ENCODE results near the gene OLFML2B.

Gene OLFML2B

GRCh38 chr1:161973924-161974845, 49.5 kb downstream of the OLFML2B start:
- no peak for DNase-seq

GRCh38 chr1:161972828-161973227, 50.8 kb downstream of the OLFML2B start:
- DNase-seq = no peak

- DNase-seq = no peak
These were observed 53.0 kb downstream of the OLFML2B start for GRCh38 chr1:161970633-161971032.

GRCh38 chr1:161970036-161970435, 53.6 kb downstream of the OLFML2B start:
- no peak for DNase-seq

- DNase-seq = no peak
These were observed 57.6 kb downstream of the OLFML2B start for GRCh38 chr1:161966067-161966466.

GRCh38 chr1:161962091-161962887, 61.4 kb downstream of the OLFML2B start:
- no peak for DNase-seq

- DNase-seq = no peak
These were observed 65.2 kb downstream of the OLFML2B start for GRCh38 chr1:161958425-161958824.

- DNase-seq = no peak
These were observed 66.7 kb downstream of the OLFML2B start for GRCh38 chr1:161956930-161957329.

- no peak for DNase-seq
These were observed 67.6 kb downstream of the OLFML2B start for GRCh38 chr1:161956097-161956496.

GRCh38 chr1:161955606-161956005, 68.1 kb downstream of the OLFML2B start:
- DNase-seq = no peak

GRCh38 chr1:161954466-161954865, 69.2 kb downstream of the OLFML2B start:
- DNase-seq = no peak

GRCh38 chr1:161954050-161954449, 69.6 kb downstream of the OLFML2B start:
- DNase-seq = no peak

GRCh38 chr1:161953256-161953920, 70.3 kb downstream of the OLFML2B start:
- no peak for DNase-seq

- no peak for DNase-seq
These were observed 71.0 kb downstream of the OLFML2B start for GRCh38 chr1:161952607-161953172.

GRCh38 chr1:161951646-161952045, 72.0 kb downstream of the OLFML2B start:
- DNase-seq = no peak

- DNase-seq = no peak
These were observed 73.3 kb downstream of the OLFML2B start for GRCh38 chr1:161950377-161950776.

GRCh38 chr1:161949548-161949947, 74.1 kb downstream of the OLFML2B start:
- DNase-seq = no peak

- no peak for DNase-seq
These were observed 75.2 kb downstream of the OLFML2B start for GRCh38 chr1:161948435-161948834.

- DNase-seq = no peak
These were observed 77.3 kb downstream of the OLFML2B start for GRCh38 chr1:161946071-161946987.

- no peak for DNase-seq
These were observed 78.2 kb downstream of the OLFML2B start for GRCh38 chr1:161945306-161946060.

GRCh38 chr1:161944381-161944780, 79.3 kb downstream of the OLFML2B start:
- no peak for DNase-seq
